ENCODE results near the gene RNF220. TPM values are rescaled to one million over a fixed set of nuclear protein-coding genes. Genes with fewer than 3 reads are reported as not detected.

RNF220 gene
- total RNA-seq, 4 donors from 2014 or later: 53.5 to 112 (median 61.9) TPM

GRCh38 chr1:44519035-44519676, 114.1 kb downstream of the RNF220 start:
- TF ChIP-seq CTCF (IDR thresholded peaks at IDR 0.05; ENCODE audit: low read depth): no peak

- no peak for TF ChIP-seq CTCF (IDR thresholded peaks at IDR 0.05; ENCODE audit: low read depth)
These were observed 116.5 kb downstream of the RNF220 start for GRCh38 chr1:44521378-44522080.

GRCh38 chr1:44523593-44524591, 118.8 kb downstream of the RNF220 start:
- TF ChIP-seq CTCF (IDR thresholded peaks at IDR 0.05; ENCODE audit: low read depth): no peak

GRCh38 chr1:44524655-44525500, 119.8 kb downstream of the RNF220 start:
- TF ChIP-seq CTCF (IDR thresholded peaks at IDR 0.05; ENCODE audit: low read depth): no peak

- TF ChIP-seq CTCF (IDR thresholded peaks at IDR 0.05; ENCODE audit: low read depth): no peak
These were observed 121.4 kb downstream of the RNF220 start for GRCh38 chr1:44526295-44527073.

GRCh38 chr1:44531785-44532566, 126.9 kb downstream of the RNF220 start:
- no peak for TF ChIP-seq CTCF (IDR thresholded peaks at IDR 0.05; ENCODE audit: low read depth)
